Activated T-cell treated with anti-CD3 and anti-CD28 coated beads for 24 hours (primary cell): ENCODE measurements around the gene CUTA.

ENCODE experiments used
- DNase-seq: peaks from one replicate; pipeline ENCODE4 v3.0.0-alpha.2; 2020; ENCODE audit warnings: low read depth

The CUTA gene

DNA sequence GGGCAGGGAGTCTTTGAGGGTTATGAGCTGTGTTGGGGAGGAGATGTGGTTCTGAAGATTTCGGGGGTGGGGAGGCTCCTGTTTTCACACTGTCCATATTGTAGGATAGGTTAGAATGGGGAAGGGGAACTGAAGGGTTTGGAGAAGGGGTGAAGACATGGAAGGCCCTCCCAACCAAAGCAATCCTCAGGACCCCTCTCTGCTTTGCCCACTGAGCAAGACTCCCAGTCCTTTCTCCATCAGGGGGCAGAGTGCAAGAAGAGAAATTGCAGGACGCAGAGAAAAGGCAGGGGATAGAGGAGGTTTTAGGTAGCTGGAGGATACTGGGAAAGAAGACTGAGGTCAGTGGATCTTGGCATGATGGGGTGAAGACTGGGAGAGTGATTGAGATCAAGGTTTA lies 5.9 kb upstream of the CUTA start:
- no peak for DNase-seq

DNA sequence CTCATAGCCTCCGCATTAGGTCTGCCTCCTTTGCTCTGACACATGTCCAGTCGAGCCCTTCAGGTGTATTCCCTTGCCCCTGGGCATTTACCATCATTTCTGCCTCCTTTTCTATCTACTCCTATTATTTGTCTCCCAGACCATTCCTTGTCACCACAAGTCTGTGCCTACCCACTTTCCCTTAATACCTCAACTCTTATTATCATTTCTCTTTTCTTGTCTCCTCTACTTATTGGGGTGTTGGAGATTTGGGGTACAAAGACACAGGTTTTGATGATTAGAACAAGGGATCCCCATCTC lies 3.4 kb upstream of the CUTA start:
- DNase-seq, result no peak

DNA sequence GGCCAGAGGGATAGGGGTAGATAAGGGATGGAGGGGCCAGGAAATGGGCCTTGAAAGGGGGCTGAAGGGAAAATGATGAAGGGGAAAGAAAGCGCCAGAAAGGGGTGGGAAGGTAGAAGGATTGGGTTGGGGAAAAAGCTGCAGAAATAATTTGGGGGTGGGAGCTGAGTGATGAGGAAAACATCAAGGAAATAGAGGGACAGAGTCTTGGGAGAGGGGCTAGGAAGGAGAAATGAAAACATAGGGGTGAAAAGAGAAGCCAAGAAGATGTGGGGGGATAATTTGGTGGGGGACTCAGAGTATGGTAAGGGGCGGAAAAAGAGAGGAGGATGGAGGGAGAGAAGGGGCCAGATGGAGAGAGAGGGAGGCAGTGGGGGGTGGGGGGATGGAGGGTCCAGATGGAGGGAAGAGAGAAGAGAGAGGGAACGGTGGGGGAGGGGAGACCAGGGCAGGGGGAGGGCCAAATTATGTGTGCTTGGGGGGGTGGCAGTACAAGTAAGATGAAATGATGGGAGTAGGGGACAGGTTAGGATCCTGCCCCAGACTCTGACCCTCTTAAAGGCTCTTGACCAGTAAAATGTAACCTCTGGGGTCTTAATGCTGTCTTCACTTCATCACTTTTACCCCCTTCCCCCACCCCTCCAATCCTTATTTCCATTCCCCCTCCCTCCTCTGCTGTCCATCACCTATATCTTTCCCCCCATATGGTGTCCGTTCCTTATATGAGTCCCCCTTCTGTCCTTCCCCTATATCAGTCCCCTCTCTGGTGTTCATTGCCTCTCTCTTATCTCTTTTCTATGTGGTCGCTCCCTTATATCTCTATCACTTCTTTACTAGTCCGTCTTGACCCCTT lies 2.8 kb upstream of the CUTA start:
- DNase-seq, result no peak

DNA sequence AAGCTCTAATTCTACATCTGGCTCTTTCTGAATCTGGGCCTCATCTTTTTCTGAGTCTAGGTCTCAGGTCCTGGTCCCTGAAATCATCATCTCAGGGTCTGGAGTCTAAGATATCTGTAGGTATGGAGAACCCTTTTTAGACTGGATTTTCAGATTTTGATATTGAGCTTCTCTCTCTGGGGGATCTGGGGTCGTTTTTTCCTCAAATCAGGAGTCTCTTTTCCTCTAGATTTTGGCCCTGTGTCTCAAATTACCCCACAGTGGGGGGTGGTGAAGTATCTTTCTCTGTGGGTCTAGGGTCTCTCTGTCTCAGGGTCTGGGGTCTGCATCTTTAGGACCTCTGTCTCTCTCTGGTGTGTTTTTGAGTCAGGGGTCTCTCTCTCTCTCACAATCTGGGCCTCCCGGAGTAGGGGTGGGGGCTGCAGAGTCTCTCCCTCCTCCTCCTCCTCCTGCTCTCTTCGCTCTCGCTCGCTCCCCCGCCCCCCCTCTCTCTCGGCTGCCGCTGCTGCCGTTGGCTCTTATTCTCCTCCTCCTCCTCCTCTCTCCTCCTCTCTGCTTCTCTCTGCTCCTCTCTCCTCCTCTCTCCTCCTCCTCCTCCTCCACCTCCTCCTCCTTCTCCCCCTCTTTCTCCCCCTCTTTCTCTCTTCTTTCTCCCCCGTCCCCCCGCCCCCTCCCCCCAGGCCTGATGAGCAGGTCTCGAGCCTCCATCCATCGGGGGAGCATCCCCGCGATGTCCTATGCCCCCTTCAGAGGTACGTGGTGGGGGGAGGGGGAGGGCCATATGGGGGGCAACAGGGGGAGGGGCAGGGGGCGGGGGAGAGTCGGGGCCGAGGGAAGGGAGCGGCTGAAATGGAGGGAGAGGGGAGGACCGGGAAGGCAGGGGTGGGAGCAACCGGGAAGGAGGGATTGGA lies 1.9 kb upstream of the CUTA start, which contains the start of gene SYNGAP1:
Gene SYNGAP1 (plus strand): TSS at position 486 of the 911 bp plus-strand sequence. CDS start 200 bp downstream, at position 686.
- DNase-seq, result no peak

DNA sequence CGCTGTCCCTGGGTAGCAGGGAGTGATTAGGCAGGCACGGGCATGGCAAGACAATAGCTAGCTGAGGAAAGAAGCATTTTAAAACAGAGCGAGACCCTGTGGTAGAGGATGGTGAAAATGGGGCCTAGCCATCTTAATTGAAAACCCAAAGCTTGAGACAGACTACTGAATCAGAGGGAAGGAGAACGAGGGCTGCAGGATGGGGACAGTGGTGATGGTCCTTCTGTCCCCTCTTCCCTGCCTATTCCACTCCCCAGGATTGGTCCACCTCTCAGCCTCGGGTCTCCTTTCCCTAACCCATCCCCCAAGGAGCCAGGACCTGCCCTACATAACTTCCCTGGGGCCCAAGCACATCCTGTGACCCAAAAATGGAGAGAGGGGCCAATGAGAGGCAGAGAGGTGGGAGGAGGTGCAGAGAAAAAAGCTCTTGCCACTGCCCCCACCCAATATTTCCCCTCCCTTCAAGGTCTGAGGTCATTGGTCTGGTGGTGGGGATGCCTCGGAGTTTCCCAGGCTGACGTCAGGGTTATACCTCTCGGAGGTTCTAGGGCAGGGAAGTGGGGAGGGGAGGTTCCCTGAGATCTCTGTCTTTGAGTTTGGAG lies 884 bp upstream of the CUTA start:
- no peak for DNase-seq

GRCh38 chr6:33417128-33417902 lies 592 bp downstream of the CUTA start:
- no peak for DNase-seq

GRCh38 chr6:33416386-33417127 lies 1.4 kb downstream of the CUTA start:
- no peak for DNase-seq

GRCh38 chr6:33415831-33416230 lies 2.1 kb downstream of the CUTA start:
- DNase-seq, result no peak

DNA sequence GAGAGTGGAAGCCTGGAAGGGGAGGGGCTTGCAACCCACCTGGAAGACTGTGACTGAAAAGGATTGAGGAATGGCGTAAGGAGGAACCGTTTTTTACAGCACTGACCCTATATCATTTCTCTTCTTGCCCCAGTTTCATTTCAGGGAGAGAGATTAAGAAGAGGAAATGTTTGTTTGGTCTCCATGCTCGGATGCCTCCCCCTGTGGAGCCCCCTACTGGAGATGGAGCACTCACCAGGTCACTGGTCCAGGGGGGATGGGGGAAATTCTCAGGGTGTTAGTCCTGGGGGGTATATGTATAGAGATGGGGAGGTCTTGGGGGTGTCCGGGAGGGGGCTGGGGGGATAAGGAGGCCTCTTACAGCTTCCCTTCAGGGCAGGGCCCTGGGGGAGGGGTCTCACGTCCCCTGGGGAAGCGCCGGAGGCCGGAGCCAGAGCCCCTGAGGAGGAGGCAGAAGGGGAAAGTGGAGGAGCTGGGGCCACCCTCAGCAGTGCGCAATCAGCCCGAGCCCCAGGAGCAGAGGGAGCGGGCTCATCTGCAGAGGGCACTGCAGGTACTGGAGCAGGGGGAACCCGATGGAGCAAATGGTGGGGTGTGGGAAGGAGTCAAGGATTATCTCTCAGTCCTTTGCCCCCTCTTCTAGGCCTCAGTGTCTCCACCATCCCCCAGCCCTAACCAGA lies 3.2 kb downstream of the CUTA start:
- no peak for DNase-seq

DNA sequence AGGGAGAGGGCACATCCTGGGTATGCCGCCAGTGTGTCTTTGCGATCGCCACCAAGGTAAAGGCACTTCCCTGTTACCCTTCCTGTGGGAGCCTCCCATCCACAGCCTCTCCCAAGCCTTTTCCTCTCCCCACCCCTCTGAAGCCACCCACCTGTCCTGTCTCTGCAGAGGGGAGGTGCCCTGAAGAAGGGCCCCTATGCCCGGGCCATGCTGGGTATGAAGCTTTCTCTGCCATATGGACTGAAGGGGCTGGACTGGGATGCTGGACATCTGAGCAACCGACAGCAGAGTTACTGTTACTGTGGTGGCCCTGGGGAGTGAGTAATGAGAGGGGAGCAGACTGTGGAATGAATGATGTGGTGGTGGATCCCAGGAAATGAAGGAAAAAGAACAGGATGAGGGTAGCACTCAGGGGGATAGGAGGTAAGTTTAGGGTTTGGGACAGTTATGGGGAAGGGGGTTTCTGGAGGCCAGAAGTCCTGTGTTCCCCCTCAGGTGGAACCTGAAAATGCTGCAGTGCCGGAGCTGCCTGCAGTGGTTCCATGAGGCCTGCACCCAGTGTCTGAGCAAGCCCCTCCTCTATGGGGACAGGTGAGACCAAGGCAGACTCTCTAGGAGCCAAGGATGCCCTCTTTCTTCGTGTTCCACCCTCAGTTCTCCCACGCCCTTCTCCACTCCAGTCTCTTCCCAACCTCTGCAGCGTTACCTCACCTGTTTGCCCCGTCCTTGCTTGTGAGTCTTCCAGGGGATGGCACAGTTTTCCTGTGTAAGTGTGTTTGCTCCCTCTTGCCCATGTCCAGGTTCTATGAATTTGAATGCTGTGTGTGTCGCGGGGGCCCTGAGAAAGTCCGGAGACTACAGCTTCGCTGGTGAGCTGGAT lies 4.4 kb downstream of the CUTA start:
- no peak for DNase-seq

GRCh38 chr6:33412140-33413009 lies 5.5 kb downstream of the CUTA start:
- no peak for DNase-seq

DNA sequence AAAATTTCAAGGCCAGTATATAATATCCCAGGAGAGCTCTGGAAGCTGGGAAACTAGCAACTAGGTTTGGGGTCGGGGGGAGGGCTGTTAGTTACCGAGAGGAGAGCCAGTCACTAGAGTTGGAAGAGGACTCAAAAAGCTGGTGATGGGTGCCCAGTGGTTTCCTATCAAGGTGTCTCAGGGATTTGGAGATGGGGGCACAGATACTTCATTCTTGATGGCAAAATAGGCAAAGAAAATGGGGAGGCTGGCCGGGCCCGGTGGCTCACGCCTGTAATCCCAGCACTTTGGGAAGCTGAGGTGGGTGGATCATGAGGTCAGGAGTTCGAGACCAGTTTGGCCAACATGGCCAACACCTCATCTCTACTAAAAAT lies 6.3 kb downstream of the CUTA start:
- DNase-seq, result no peak

GRCh38 chr6:33410711-33411631 lies 6.9 kb downstream of the CUTA start, which contains the start of gene PHF1:
Gene PHF1, plus strand, starts transcription at chr6:33411014. Its CDS starts 1,250 bp downstream, at chr6:33412264.
- no peak for DNase-seq

- peak; percentile 97 for DNase-seq
Observed at GRCh38 chr6:33410050-33410710, 7.7 kb downstream of the CUTA start.

- DNase-seq, result no peak
Observed at GRCh38 chr6:33407132-33407718, 10.7 kb downstream of the CUTA start.

GRCh38 chr6:33406126-33406525 lies 11.8 kb downstream of the CUTA start:
- DNase-seq, result no peak
